ENCODE measurements around the gene HMX3. TPM values are rescaled to one million over a fixed set of nuclear protein-coding genes. Genes with fewer than 3 reads are reported as not detected.

Gene HMX3
- polyA plus RNA-seq, 1 donor from 2014 or later, result not detected

DNA sequence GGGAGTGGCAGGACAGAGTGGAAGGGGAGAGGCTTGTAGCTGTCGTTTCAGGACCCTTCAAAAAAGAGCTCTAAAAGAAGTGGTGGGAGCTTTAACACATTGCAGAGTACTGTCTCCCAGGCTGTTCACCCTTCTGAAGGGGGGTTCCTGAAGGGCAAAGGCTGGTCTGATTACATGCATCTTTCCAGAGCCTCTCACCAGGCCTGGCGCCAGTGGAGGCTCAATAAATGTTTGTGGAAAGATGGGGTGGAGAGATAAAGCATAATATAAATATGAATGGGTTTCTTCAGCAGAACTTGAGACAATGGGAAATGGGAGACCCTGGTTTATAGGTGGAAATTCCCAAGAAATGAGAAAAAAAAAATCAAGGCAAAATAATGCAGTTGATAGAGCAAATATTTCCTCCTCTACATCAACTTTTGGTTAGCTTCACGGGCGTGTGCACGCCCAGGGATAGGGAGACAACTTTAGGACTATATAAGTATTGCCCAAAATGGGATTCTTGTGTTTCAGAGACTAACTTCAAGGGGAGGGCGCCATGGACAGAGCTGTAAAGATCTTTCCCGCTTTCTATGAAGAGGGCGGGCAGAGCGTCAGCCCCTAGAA lies 17.8 kb downstream of the HMX3 start:
- no peaks in the 10 kb centered on the region for H3K9me2 ChIP-seq (ENCODE audit: insufficient read depth, low read length)
- H4K20me1 ChIP-seq (ENCODE audit: insufficient read depth), result no peaks in the 10 kb centered on the region
- TF ChIP-seq MXI1 (conservative IDR thresholded peaks at IDR 0.05; ENCODE audit: poor library complexity, severe bottlenecking) (no peak), TAF1 (IDR thresholded peaks at IDR 0.05; ENCODE audit: low read depth) (no peak), SMC3 (conservative IDR thresholded peaks at IDR 0.05; ENCODE audit: poor library complexity) (no peak), EP300 (conservative IDR thresholded peaks at IDR 0.05; ENCODE audit: poor library complexity, severe bottlenecking) (no peak), CTCF (IDR thresholded peaks at IDR 0.05; ENCODE audit: poor library complexity, severe bottlenecking) (no peak), RAD21 (conservative IDR thresholded peaks at IDR 0.05) (no peak), REST (IDR thresholded peaks at IDR 0.05; ENCODE audit: borderline replicate concordance) (no peak), EZH2 (IDR thresholded peaks at IDR 0.05; ENCODE audit: borderline replicate concordance, insufficient read depth, low read length, poor library complexity, severe bottlenecking) (no peak), POLR2AphosphoS5 (IDR thresholded peaks at IDR 0.05) (no peak)
- peaks cover 24% of the 10 kb centered on the region for H3K79me2 ChIP-seq (replicated peaks; ENCODE audit: insufficient read depth, low read length)
- no peak overlapping the region for H3K27ac ChIP-seq (ENCODE audit: low read length)
- peaks cover 50% of the 10 kb centered on the region for H3K27me3 ChIP-seq (ENCODE audit: insufficient read depth, low read depth, low read length)
- no peak overlapping the region for H2AFZ ChIP-seq (ENCODE audit: low read depth, low read length)
- H3K4me2 ChIP-seq (ENCODE audit: low read length), result no peak overlapping the region
- peaks cover 11% of the 10 kb centered on the region for H3K36me3 ChIP-seq (ENCODE audit: insufficient read depth, low read length)
- no peaks in the 10 kb centered on the region for H3K9me3 ChIP-seq (ENCODE audit: low read length)
- H3F3A ChIP-seq (ENCODE audit: insufficient read depth, low read length, poor library complexity, severe bottlenecking), result no peaks in the 10 kb centered on the region
- no peak overlapping the region for H3K9ac ChIP-seq (ENCODE audit: low read length)
- H3K4me3 ChIP-seq (ENCODE audit: low read length), result peak overlapping the region; percentile 79

- Histone ChIP-seq H3K79me2 (replicated peaks; ENCODE audit: insufficient read depth, low read length) (peaks cover 24% of the 10 kb centered on the region), H3F3A (ENCODE audit: insufficient read depth, low read length, poor library complexity, severe bottlenecking) (no peaks in the 10 kb centered on the region), H3K4me2 (ENCODE audit: low read length) (peak within 1 kb of the TSS; percentile 11), H4K20me1 (ENCODE audit: insufficient read depth) (no peaks in the 10 kb centered on the region), H3K27ac (ENCODE audit: low read length) (peak within 1 kb of the TSS; percentile 53), H3K4me3 (ENCODE audit: low read length) (peak within 1 kb of the TSS; percentile 79), H3K36me3 (ENCODE audit: insufficient read depth, low read length) (peaks cover 11% of the 10 kb centered on the region), H2AFZ (ENCODE audit: low read depth, low read length) (peak within 1 kb of the TSS; percentile 83), H3K9me2 (ENCODE audit: insufficient read depth, low read length) (no peaks in the 10 kb centered on the region), H3K9me3 (ENCODE audit: low read length) (no peaks in the 10 kb centered on the region), H3K9ac (ENCODE audit: low read length) (peak within 1 kb of the TSS; percentile 84), H3K27me3 (ENCODE audit: insufficient read depth, low read depth, low read length) (peaks cover 44% of the 10 kb centered on the region)
- TF ChIP-seq RAD21 (conservative IDR thresholded peaks at IDR 0.05) (peak; percentile 59), POLR2AphosphoS5 (IDR thresholded peaks at IDR 0.05) (peak; percentile 90), EP300 (conservative IDR thresholded peaks at IDR 0.05; ENCODE audit: poor library complexity, severe bottlenecking) (no peak), TAF1 (IDR thresholded peaks at IDR 0.05; ENCODE audit: low read depth) (peak; percentile 72), SMC3 (conservative IDR thresholded peaks at IDR 0.05; ENCODE audit: poor library complexity) (peak; percentile 65), EZH2 (IDR thresholded peaks at IDR 0.05; ENCODE audit: borderline replicate concordance, insufficient read depth, low read length, poor library complexity, severe bottlenecking) (no peak), REST (IDR thresholded peaks at IDR 0.05; ENCODE audit: borderline replicate concordance) (no peak), CTCF (IDR thresholded peaks at IDR 0.05; ENCODE audit: poor library complexity, severe bottlenecking) (peak; percentile 64), MXI1 (conservative IDR thresholded peaks at IDR 0.05; ENCODE audit: poor library complexity, severe bottlenecking) (peak; percentile 42)
These were observed 18.4 kb downstream of the HMX3 start, which contains the start of gene BUB3 for GRCh38 chr10:123154092-123154710. Gene BUB3, plus strand, starts transcription at chr10:123154402. Its CDS starts 516 bp downstream, at chr10:123154918.
